Stimulated activated naive CD8-positive, alpha-beta T cell treated with anti-CD3 and anti-CD28 coated beads, Interleukin-15, Interleukin-2, amounts not matched to agents 100 U/mL and 50 U/mL, for 24 hours (primary cell): ENCODE data around the gene DPF1.

ENCODE experiments used
- ATAC-seq: fragments of 150-1000 bp; cut with Tn5 transposase; one replicate; pipeline ENCODE4 v1.10.0; 2021
- DNase-seq: peaks from one replicate; pipeline ENCODE4 v3.0.0; 2021

Gene DPF1

GRCh38 chr19:38163419-38164290 lies 60.4 kb downstream of the DPF1 start:
- peak; percentile 65 for ATAC-seq

GRCh38 chr19:38162632-38163031 lies 61.4 kb downstream of the DPF1 start:
- no peak for DNase-seq
- no peak for ATAC-seq

More at GRCh38 chr19:38163419-38164290, 60.4 kb downstream of the DPF1 start:
- no peak for DNase-seq

- ATAC-seq (no peak), DNase-seq (no peak)
Measured at GRCh38 chr19:38162094-38162493, 61.9 kb downstream of the DPF1 start.
